K562 (cell line): Measurements from ENCODE around the gene KRTAP5-4. TPM values are rescaled to one million over a fixed set of nuclear protein-coding genes. Genes with fewer than 3 reads are reported as not detected.

ENCODE experiments used
- ATAC-seq: fragments of 200-7000 bp; cut with Tn5 transposase; 3 replicates; pipeline ENCODE4 v1.9.1; 2020; ENCODE audit warnings: moderate library complexity
- BruUV-seq: library from RNA; stranded (reverse); fragments of 400-500 nt; replicated peaks from 2 replicates; lab custom pipeline; 2021; lab: Mats Ljungman, UMichigan
- CTCF ChIA-PET: fragments of 300-600 bp; formaldehyde crosslinking; extraction: SDS; loops from one replicate; lab custom pipeline; 2021; ENCODE audit warnings: low intra/inter-chr PET ratio; lab: Yijun Ruan, JAX
- POLR2A ChIA-PET: fragments of 300-600, 350-650 bp; sonication (Branson Sonifier 250); formaldehyde crosslinking; extraction: SDS; loops from one replicate; lab custom pipeline; 2021; ENCODE audit warnings: antibody characterized with exemption, inconsistent platforms; lab: Yijun Ruan, JAX
- DNase-seq, 4 experiments: peaks; one replicate each; pipeline versions ENCODE4 v3.0.0 to v3.0.0-alpha.2; 2011 to 2018; ENCODE audit warnings: low spot score in 3 of 4, mixed read lengths in 3 of 4; ENCODE audit errors: extremely low read depth in 1 of 4
- FAIRE-seq: peaks from 2 replicates; lab custom pipeline; 2011; peaks lifted over from hg19 to GRCh38; lab: Jason Lieb, UNC
- H2AFZ ChIP-seq: 2 replicates; pipeline ENCODE4 v1.6.0; 2011; ENCODE audit warnings: low read depth, low read length, control low read depth, inconsistent platforms
- H3K27ac ChIP-seq: fragments of 200-600 bp; 3 replicates; pipeline ENCODE4 v1.8.0; 2011; ENCODE audit warnings: low read depth, mild to moderate bottlenecking, control low read depth, inconsistent platforms, low read length, moderate library complexity, mixed read lengths; ENCODE audit errors: extremely low read depth
- H3K27me3 ChIP-seq, 2 experiments: fragments of 300-600 bp in 1 of 2; 2 replicates in 1 of 2; 3 replicates in 1 of 2; pipeline versions ENCODE4 v1.6.0 to v1.8.0; 2011; ENCODE audit warnings: inconsistent platforms in 2 of 2, low read length in 2 of 2, mild to moderate bottlenecking in 1 of 2, mixed read lengths in 1 of 2, moderate library complexity in 1 of 2; ENCODE audit not compliant: control insufficient read depth in 2 of 2, insufficient read depth in 2 of 2
- H3K36me3 ChIP-seq: fragments of 300-600 bp; 3 replicates; pipeline ENCODE4 v1.8.0; 2011; ENCODE audit warnings: mild to moderate bottlenecking, low read length, inconsistent platforms; ENCODE audit not compliant: control insufficient read depth, insufficient read depth
- H3K4me1 ChIP-seq, 2 experiments: fragments of 200-600 bp in 1 of 2; replicated peaks in 1 of 2; 2 replicates in 1 of 2; 3 replicates in 1 of 2; pipeline versions ENCODE4 v1.5.1 to v1.8.0; 2011; ENCODE audit warnings: inconsistent platforms in 2 of 2, low read length in 2 of 2, mild to moderate bottlenecking in 1 of 2, mixed read lengths in 1 of 2, moderate library complexity in 1 of 2; ENCODE audit not compliant: control insufficient read depth in 2 of 2, insufficient read depth in 2 of 2
- H3K4me2 ChIP-seq: 2 replicates; pipeline ENCODE4 v1.6.1; 2011; ENCODE audit warnings: low read length, control low read depth, inconsistent platforms, mixed read lengths; ENCODE audit not compliant: insufficient read depth
- H3K4me3 ChIP-seq: fragments of 200-600 bp; sonication (generic), shearing (Covaris generic); 2 replicates; pipeline ENCODE4 v1.5.1; 2016; ENCODE audit warnings: control low read depth, inconsistent platforms
- H3K79me2 ChIP-seq: fragments of 200-600 bp; 3 replicates; pipeline ENCODE4 v1.8.0; 2011; ENCODE audit warnings: low read length, inconsistent platforms; ENCODE audit not compliant: control insufficient read depth, insufficient read depth
- H3K9ac ChIP-seq, 2 experiments: 2 replicates each; pipeline versions ENCODE4 v1.6.0 to v1.6.1; 2011; ENCODE audit warnings: low read depth in 2 of 2, low read length in 2 of 2, control low read depth in 1 of 2, inconsistent platforms in 1 of 2, mild to moderate bottlenecking in 1 of 2, mixed read lengths in 1 of 2; ENCODE audit not compliant: insufficient read depth in 1 of 2
- H3K9me1 ChIP-seq: one replicate; pipeline ENCODE4 v1.6.0; 2011; ENCODE audit warnings: inconsistent platforms, mild to moderate bottlenecking, low read length, moderate library complexity; ENCODE audit not compliant: control insufficient read depth, insufficient read depth
- H3K9me3 ChIP-seq: replicated peaks from 2 replicates; pipeline ENCODE4 v1.5.1; 2011; ENCODE audit warnings: low read depth, low read length, inconsistent platforms; ENCODE audit not compliant: control insufficient read depth, insufficient read depth
- H4K20me1 ChIP-seq: replicated peaks from 2 replicates; pipeline ENCODE4 v1.6.1; 2011; ENCODE audit warnings: low read length, inconsistent platforms, mixed read lengths; ENCODE audit not compliant: control insufficient read depth, insufficient read depth
- BHLHE40 ChIP-seq: IDR thresholded peaks from 2 replicates; pipeline ENCODE4 v1.6.1; 2011; ENCODE audit warnings: low read length, improper control_type of control experiment
- GABPA ChIP-seq: fragments of 200-800 bp; sonication (Bioruptor generic); conservative IDR thresholded peaks from 2 replicates; pipeline ENCODE4 v1.6.1; 2016; ENCODE audit warnings: low read depth, missing genetic modification characterization, missing compliant biosample characterization
- LARP7 ChIP-seq: fragments of 450-650 bp; IDR thresholded peaks from 2 replicates; pipeline ENCODE4 v1.6.1; 2016
- SAFB2 ChIP-seq: fragments of 200-400 bp; formaldehyde crosslinking; IDR thresholded peaks from 2 replicates; pipeline ENCODE4 v1.6.1; 2018; ENCODE audit warnings: borderline replicate concordance, low read length, low read depth, moderate library complexity; ENCODE audit not compliant: severe bottlenecking
- SMARCB1 ChIP-seq: IDR thresholded peaks from 2 replicates; pipeline ENCODE4 v1.6.1; 2011; ENCODE audit warnings: improper control_type of control experiment, low read depth; ENCODE audit not compliant: insufficient read length
- SMC3 ChIP-seq: conservative IDR thresholded peaks from 2 replicates; pipeline ENCODE4 v1.6.1; 2011; ENCODE audit warnings: low read depth, low read length, improper control_type of control experiment; ENCODE audit not compliant: insufficient read depth
- TRIM28 ChIP-seq: fragments of 450-650 bp; IDR thresholded peaks from 2 replicates; pipeline ENCODE4 v1.6.1; 2017
- ZFX ChIP-seq: sonication (generic); formaldehyde crosslinking; IDR thresholded peaks from 2 replicates; pipeline ENCODE4 v1.8.0; 2022; ENCODE audit warnings: mild to moderate bottlenecking, missing genetic modification reagents, moderate library complexity
- ZKSCAN8 ChIP-seq: fragments of 200-800 bp; sonication (Bioruptor generic); IDR thresholded peaks from 2 replicates; pipeline ENCODE4 v1.6.1; 2016; ENCODE audit warnings: missing genetic modification characterization, missing compliant biosample characterization
- WGBS: fragments of 100-300 bp; shearing (Covaris generic); methylation state at CpG from one replicate; pipeline ENCODE4 v1.1.6; 2016; ENCODE audit warnings: low coverage, mixed read lengths; ENCODE audit not compliant: insufficient coverage; ENCODE audit errors: missing lambda C conversion rate; 5-methylcytosine and 5-hydroxymethylcytosine counted together
- in situ Hi-C: fragments of 300-500 bp; cut with MboI; formaldehyde crosslinking; loops from 4 replicates; pipeline ENCODE4 v1.15.0; 2018; ENCODE audit warnings: inconsistent platforms, mixed read lengths
- intact Hi-C: fragments of 100-400 bp; cut with micrococcal nuclease; formaldehyde crosslinking; loops from 2 replicates; pipeline ENCODE4 v1.14.2; 2022
- polyA plus RNA-seq, 8 experiments: library from polyadenylated mRNA; depleted of rRNA in 4 of 8; stranded (reverse) in 5 of 8; unstranded in 3 of 8; fragments of >200 nt; fragmentation: Nextera tagmentation in 2 of 8; fragmentation: Illumina TruSeq in 1 of 8; extraction: Ambion mirVana in 2 of 8; extraction: Trizol in 1 of 8; gene quantifications; 2 replicates each; pipeline versions ENCODE4 v1.2.1 to v1.2.3, GENCODE V29; 2011 to 2014; ENCODE audit warnings: inconsistent platforms in 1 of 8, missing spikeins in 1 of 8
- total RNA-seq, 7 experiments: library from RNA; depleted of rRNA in 6 of 7; stranded (reverse); fragments of >200 nt in 6 of 7; fragmentation: Illumina TruSeq in 2 of 7; extraction: Trizol in 2 of 7; gene quantifications; 2 replicates each; pipeline versions ENCODE4 v1.2.1 to v1.2.3, GENCODE V29; 2011 to 2021; ENCODE audit warnings: low replicate concordance in 1 of 7
- TF ChIP-seq, protein P1 (sequence below), 3 experiments: fragments of 200-800 bp in 1 of 3; sonication (Bioruptor generic) in 1 of 3; sonication (generic) in 1 of 3; formaldehyde crosslinking in 1 of 3; IDR thresholded peaks; 2 replicates each; pipeline versions ENCODE4 v1.6.1 to v1.8.0; 2016 to 2022; ENCODE audit warnings: mild to moderate bottlenecking in 2 of 3, missing compliant biosample characterization in 2 of 3, missing genetic modification characterization in 2 of 3, missing genetic modification reagents in 1 of 3
- TF ChIP-seq, protein P2 (sequence below): fragments of 250-450 bp; sonication (Bioruptor Pico); IDR thresholded peaks from 2 replicates; pipeline ENCODE4 v1.8.0; 2021; ENCODE audit warnings: moderate library complexity, mild to moderate bottlenecking, inconsistent platforms
- TF ChIP-seq, protein P3 (sequence below): sonication (generic); formaldehyde crosslinking; IDR thresholded peaks from 2 replicates; pipeline ENCODE4 v1.8.0; 2022; ENCODE audit warnings: mild to moderate bottlenecking, low read depth, missing genetic modification reagents
- TF ChIP-seq, protein P4 (sequence below): sonication (generic); formaldehyde crosslinking; IDR thresholded peaks from 2 replicates; pipeline ENCODE4 v1.8.0; 2022; ENCODE audit warnings: missing genetic modification reagents, mild to moderate bottlenecking, moderate library complexity, borderline replicate concordance
- TF ChIP-seq, protein P5 (sequence below): fragments of 250-450 bp; sonication (Bioruptor Pico); IDR thresholded peaks from 2 replicates; pipeline ENCODE4 v1.8.0; 2021; ENCODE audit warnings: moderate library complexity, mild to moderate bottlenecking, inconsistent platforms

Gene KRTAP5-4
- total and polyA plus RNA-seq, 9 of the 15 experiments (the other 6 are each of a cell fraction or from before 2014, with no cell fraction given): not detected

DNA sequence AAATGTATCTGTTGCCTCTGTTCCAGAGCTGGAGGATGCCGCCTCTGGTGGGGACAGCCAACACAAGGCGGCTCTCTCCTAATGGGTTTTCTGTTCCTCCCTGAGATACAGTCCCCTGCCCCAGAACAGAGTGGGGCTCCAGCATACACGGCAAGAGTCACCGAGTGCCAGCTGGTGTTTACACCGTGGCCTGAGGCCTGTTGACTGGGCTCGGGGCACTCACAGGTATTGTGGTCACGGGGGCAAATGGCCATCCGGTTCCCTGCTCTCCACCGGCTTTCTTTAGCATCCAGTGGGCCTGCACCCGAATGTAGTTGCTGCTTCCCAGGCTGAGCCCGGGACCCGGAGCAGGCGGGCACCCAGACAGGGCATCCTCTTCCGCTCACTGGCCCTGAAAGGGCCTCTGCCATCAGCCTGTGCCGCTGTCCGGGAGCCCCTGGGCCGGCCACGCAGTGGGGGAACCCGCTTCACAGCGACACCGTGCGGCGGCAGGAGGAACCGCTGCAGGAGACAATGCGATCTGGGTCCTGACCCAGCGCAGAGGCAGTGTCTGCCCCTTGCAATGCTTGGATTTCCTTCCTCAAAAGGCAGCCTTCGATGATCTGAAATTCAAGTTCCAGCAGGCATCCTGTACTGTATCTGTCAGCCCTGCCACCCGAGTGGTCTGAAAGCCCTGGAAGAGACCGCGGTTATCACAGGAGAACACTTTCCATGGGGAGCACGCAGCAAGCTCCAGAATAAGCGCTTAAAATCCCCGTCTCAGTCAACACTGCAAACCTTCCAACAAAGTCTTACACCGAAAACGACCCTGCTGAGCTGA is 6.8 kb upstream of the KRTAP5-4 start:
- in situ Hi-C loops (loop anchor here (5.0 kb wide), 1 partner anchor 36 kb away; no protein-coding TSS in a partner anchor), intact Hi-C loops (no loop called here)
- H3K27me3 ChIP-seq: peaks cover 25 to 77% of the 10 kb centered on the region in 2 experiments
- H3K4me1 ChIP-seq: peaks cover 0 to 5% of the 10 kb centered on the region in 2 experiments; a peak in 1 of 5 replicates
- no peaks in the 10 kb centered on the region for H3K36me3 ChIP-seq
- no peak overlapping the region for H3K4me3 ChIP-seq
- ChIA-PET POLR2A (interaction anchor here (0.9 kb wide), 1 partner anchor 477 kb away, joined by 3 read pairs; no protein-coding TSS in a partner anchor), CTCF (interaction anchor here (1.9 kb wide), 1 partner anchor 33 kb away, joined by 8 read pairs; no protein-coding TSS in a partner anchor)
- no peaks in the 10 kb centered on the region for H3K9me3 ChIP-seq
- no peak overlapping the region for H3K9ac ChIP-seq
- no peak overlapping the region for H2AFZ ChIP-seq
- no peaks in the 10 kb centered on the region for H3K79me2 ChIP-seq
- no peak overlapping the region for H3K27ac ChIP-seq
- no TSS peak for BruUV-seq
- peak; percentile 100 for ATAC-seq
- DNase-seq: peak; percentile 59 to 86 (median 82)
- H3K9me1 ChIP-seq: peaks cover 4% of the 10 kb centered on the region
- peak; percentile 61 for FAIRE-seq
- H4K20me1 ChIP-seq: peaks cover 7% of the 10 kb centered on the region; the same call in 1 of the 2 replicates
- H3K4me2 ChIP-seq: no peak overlapping the region
- 17% methylated on average over 32 of the region's 35 CpGs for WGBS
- TF ChIP-seq SMC3 (peak; percentile 52), SAFB2 (no peak), BHLHE40 (no peak), SMARCB1 (no peak), TRIM28 (no peak), LARP7 (no peak), ZKSCAN8 (CRISPR knock-in tag) (no peak), ZFX (no peak), GABPA (tag) (no peak)
- TF ChIP-seq, protein P1, sequence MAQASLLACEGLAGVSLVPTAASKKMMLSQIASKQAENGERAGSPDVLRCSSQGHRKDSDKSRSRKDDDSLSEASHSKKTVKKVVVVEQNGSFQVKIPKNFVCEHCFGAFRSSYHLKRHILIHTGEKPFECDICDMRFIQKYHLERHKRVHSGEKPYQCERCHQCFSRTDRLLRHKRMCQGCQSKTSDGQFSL (CRISPR knock-in tag; IDR thresholded peaks at IDR 0.05): 0 out of 2 replicates have a peak, but pooled peaks have one; percentile 27
- TF ChIP-seq, protein P1 (tag; IDR thresholded peaks at IDR 0.05): no peak
- TF ChIP-seq, protein P2, sequence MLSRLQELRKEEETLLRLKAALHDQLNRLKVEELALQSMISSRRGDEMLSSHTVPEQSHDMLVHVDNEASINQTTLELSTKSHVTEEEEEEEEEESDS (CRISPR knock-in tag): no peak
- TF ChIP-seq, protein P3, sequence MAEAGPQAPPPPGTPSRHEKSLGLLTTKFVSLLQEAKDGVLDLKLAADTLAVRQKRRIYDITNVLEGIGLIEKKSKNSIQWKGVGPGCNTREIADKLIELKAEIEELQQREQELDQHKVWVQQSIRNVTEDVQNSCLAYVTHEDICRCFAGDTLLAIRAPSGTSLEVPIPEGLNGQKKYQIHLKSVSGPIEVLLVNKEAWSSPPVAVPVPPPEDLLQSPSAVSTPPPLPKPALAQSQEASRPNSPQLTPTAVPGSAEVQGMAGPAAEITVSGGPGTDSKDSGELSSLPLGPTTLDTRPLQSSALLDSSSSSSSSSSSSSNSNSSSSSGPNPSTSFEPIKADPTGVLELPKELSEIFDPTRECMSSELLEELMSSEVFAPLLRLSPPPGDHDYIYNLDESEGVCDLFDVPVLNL (CRISPR knock-in tag): no peak
- TF ChIP-seq, protein P4, sequence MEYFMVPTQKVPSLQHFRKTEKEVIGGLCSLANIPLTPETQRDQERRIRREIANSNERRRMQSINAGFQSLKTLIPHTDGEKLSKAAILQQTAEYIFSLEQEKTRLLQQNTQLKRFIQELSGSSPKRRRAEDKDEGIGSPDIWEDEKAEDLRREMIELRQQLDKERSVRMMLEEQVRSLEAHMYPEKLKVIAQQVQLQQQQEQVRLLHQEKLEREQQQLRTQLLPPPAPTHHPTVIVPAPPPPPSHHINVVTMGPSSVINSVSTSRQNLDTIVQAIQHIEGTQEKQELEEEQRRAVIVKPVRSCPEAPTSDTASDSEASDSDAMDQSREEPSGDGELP (CRISPR knock-in tag): 0 out of 2 replicates have a peak, but pooled peaks have one; percentile 12
- TF ChIP-seq, protein P5, sequence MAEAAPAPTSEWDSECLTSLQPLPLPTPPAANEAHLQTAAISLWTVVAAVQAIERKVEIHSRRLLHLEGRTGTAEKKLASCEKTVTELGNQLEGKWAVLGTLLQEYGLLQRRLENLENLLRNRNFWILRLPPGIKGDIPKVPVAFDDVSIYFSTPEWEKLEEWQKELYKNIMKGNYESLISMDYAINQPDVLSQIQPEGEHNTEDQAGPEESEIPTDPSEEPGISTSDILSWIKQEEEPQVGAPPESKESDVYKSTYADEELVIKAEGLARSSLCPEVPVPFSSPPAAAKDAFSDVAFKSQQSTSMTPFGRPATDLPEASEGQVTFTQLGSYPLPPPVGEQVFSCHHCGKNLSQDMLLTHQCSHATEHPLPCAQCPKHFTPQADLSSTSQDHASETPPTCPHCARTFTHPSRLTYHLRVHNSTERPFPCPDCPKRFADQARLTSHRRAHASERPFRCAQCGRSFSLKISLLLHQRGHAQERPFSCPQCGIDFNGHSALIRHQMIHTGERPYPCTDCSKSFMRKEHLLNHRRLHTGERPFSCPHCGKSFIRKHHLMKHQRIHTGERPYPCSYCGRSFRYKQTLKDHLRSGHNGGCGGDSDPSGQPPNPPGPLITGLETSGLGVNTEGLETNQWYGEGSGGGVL: no peak
